ENCODE measurements around the gene MAML3.

MAML3 gene

GRCh38 chr4:139690419-139690818, 463.6 kb downstream of the MAML3 start:
- DNase-seq (ENCODE audit: low read depth in 2 of 2): no peak

GRCh38 chr4:139689093-139689722, 464.8 kb downstream of the MAML3 start:
- no peak for DNase-seq (ENCODE audit: low read depth in 2 of 2)

- DNase-seq (ENCODE audit: low read depth in 2 of 2): no peak
Measured at GRCh38 chr4:139686988-139687387, 467.0 kb downstream of the MAML3 start.

DNA sequence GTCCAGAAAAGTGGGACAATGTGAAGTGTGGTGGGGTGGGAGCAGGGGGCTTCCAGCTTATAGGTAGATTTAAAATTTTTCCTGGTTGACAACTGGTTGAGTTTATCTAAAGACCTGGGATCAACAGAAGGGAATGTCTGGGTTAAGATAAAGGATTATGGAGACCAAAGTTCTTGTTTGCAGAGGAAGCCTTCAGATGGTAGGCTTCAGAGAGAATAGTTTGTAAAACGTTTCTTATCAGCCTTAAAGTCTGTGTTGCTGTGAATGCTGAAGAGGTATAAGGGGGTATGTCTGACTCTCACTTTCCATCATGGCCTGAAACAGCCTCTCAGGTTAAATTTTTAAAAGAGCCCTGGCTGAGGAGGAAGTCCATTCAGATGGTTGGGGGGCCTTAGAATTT, 467.9 kb downstream of the MAML3 start:
- no peak for DNase-seq (ENCODE audit: low read depth in 2 of 2)

DNA sequence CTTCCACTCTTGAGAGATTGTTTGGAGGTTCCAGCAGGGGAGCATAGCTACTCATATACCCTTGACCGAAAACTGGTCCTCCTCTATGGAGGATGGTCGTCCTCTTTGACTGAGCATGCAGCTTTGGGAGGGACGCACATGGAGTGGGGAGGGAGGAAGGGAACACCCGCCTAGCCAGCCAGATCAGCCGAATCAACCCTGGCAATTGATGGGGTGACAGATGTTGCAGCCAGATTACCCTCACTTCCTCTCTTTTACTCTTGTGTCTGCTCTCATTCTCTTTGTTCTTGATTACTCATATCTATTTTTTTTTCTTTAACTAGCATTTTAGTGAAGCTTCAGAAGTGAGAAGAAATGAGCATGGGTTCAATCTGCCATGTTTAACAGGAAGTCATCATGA, 468.8 kb downstream of the MAML3 start:
- no peak for DNase-seq (ENCODE audit: low read depth in 2 of 2)

DNA sequence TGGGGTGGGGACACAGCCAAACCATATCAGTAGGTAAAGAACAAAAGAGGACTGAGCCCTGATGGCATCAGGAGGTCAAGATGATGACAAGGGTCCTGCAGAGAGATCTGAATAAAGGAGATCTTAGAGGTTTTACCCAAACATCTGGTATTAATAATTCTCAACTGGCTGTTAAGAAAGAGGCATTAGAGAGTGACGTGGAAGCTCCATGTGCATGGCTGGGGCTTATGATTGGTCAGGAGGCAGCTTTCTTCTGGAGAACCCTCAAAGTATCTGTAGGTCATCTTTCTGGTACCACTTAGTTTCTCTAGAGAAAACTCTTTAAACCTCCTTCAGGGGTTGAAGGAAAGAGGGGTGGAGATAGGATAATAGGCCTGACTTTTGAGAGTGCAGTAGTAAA, 469.6 kb downstream of the MAML3 start:
- DNase-seq (ENCODE audit: low read depth in 2 of 2): no peak

DNA sequence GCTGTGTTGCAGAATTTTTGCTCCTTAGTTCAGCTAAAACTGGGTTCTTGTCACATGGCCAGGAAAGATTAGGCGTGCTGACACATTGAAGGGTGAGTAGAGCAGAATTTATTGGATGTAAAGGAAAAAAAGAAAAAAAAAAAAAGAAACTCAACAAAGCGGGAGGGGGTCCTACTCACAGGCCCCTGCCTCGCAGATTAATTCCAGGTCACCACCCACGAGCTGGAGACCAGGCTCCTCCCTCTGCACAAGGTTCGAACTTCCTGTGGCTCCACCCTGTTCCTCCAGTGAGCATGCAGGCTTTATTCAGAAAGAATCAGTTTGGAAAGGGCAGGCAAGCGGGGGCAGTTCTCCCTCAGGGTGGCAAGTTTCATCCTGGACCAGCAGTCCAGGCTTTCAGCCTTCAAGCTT, 471.2 kb downstream of the MAML3 start:
- DNase-seq (ENCODE audit: low read depth in 2 of 2): no peak

GRCh38 chr4:139682309-139682708, 471.7 kb downstream of the MAML3 start:
- DNase-seq (ENCODE audit: low read depth in 2 of 2): no peak

DNA sequence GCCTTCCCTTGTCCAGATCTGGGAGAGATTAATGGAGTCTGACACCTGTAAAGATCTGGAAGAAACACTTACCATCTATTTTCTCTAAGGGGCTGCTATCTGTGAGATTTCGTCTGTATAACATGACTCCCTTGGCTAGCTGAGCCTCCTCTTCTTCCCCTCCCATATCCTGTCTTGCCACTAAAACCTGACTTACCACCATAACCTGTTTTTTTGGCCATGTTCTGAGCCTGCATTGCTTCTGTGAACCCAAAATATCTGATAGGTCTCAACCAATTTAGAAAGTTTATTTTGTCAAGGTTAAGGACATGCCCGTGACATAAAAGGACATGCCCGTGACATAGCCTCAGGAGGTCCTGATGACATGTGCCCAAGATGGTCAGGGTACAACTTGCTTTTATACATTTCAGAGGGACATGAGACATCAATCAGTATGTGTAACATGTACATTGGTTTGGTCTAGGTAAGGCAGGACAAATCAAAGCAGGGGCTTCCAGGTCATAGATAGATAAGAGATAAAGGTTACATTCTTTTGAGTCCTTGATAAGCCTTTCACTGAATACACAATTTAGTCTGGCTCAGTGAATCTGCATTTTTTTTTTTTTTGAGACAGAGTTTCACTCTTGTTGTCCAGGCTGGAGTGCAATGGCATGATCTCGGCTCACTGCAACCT, 476.9 kb downstream of the MAML3 start:
- DNase-seq (ENCODE audit: low read depth in 2 of 2): no peak

GRCh38 chr4:139676365-139676764, 477.6 kb downstream of the MAML3 start:
- DNase-seq (ENCODE audit: low read depth in 2 of 2): no peak

DNA sequence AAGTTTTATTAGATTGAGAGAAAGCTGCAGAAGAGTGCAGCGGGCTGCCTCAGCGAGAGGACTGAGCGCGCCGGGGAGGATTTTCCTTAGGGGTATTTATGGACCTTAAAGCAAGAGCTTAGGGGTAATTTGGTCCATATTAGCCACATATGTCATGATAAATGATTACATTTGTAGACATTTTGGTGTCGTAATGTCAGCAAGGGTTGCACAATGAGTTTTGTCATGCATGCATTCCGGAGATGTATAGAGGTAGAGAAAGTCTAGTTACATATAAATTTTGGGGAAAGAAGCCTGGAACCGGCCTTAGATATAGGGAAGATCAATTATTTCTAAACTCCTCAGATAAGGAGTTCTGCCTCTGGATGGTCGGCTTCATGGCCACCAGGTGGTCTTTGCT, 478.3 kb downstream of the MAML3 start:
- no peak for DNase-seq (ENCODE audit: low read depth in 2 of 2)

DNA sequence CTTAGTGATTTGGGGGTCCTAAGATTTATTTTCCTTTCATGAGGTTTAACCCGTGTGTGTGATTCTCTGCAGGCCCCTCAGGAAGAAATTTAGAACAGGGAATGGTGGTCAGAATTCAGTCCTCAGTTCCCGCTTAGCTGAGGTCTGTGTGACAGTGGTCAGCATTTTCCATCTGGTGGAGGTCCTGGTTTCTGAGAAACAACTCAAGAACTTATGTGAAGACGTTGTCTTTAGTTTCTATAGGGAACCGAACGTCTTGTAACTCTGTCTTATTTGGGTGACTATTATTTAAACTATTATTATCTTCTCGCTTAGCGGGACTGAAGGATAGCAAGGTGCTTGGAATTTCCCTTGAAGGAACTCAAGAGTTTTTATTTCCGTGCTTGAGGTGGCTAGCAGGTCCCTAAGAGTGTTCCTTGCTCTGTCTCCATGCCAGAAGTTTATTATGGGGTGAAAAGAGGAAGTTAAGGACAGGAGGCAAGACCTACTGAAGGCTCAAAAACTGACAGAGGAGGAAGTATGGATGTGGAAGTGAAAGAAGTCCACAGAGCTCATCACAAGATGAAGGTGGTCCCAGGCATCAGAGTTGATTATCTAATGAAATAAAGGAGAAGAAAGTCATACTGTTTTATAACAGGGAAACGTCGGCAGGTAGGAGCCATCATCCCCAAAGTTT, 479.0 kb downstream of the MAML3 start:
- no peak for DNase-seq (ENCODE audit: low read depth in 2 of 2)

- DNase-seq (ENCODE audit: low read depth in 2 of 2): no peak
Measured at GRCh38 chr4:139672732-139673131, 481.3 kb downstream of the MAML3 start.

- DNase-seq (ENCODE audit: low read depth in 2 of 2): no peak
Measured at GRCh38 chr4:139672215-139672614, 481.8 kb downstream of the MAML3 start.

- no peak for DNase-seq (ENCODE audit: low read depth in 2 of 2)
Measured at GRCh38 chr4:139670775-139671174, 483.2 kb downstream of the MAML3 start.

- no peak for DNase-seq (ENCODE audit: low read depth in 2 of 2)
Measured at GRCh38 chr4:139669890-139670289, 484.1 kb downstream of the MAML3 start.

DNA sequence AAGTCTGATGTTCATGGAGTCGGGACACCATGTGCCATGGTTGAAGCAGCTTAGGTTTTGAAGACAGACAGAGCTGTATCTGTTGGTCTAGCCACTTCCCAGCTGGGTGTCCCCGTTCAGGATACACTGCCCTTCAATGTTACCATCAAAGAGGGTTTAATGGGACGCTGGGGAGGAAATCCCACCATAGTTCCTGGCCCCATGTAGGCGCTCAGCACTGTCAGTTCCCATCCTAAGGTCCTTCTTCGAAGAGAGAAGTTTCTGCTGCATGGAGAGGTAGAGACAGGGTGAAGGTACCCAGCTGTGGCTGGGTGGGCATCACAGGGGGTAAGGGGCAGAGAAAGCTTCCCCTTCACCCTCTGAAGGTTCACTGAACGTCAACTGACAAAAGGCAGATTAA, 484.6 kb downstream of the MAML3 start:
- no peak for DNase-seq (ENCODE audit: low read depth in 2 of 2)

- DNase-seq (ENCODE audit: low read depth in 2 of 2): no peak
Measured at GRCh38 chr4:139668658-139669201, 485.3 kb downstream of the MAML3 start.

GRCh38 chr4:139668036-139668435, 485.9 kb downstream of the MAML3 start:
- DNase-seq (ENCODE audit: low read depth in 2 of 2): no peak

Data from stimulated activated CD4-positive, alpha-beta T cell treated with anti-CD3 and anti-CD28 coated beads, Interleukin-15, amount 100 ng/mL, for 48 hours (primary cell).